Colonic mucosa (tissue), 4 donors: Measurements from ENCODE around the gene TTC17. TPM values are rescaled to one million over a fixed set of nuclear protein-coding genes. Genes with fewer than 3 reads are reported as not detected.

Experiments used
- DNase-seq: peaks from one replicate; pipeline ENCODE4 v3.0.0-alpha.2; 2020
- H3K27ac ChIP-seq: fragments of 200-600 bp; one replicate; pipeline ENCODE4 v1.8.0; 2021
- H3K27me3 ChIP-seq: fragments of 200-600 bp; one replicate; pipeline ENCODE4 v1.8.0; 2021
- H3K36me3 ChIP-seq: fragments of 200-600 bp; one replicate; pipeline ENCODE4 v1.8.0; 2021
- H3K4me1 ChIP-seq: fragments of 200-600 bp; one replicate; pipeline ENCODE4 v1.8.0; 2021; ENCODE audit warnings: mild to moderate bottlenecking
- H3K4me3 ChIP-seq: fragments of 200-600 bp; one replicate; pipeline ENCODE4 v1.8.0; 2021
- H3K9ac ChIP-seq, 2 donors: one replicate each; pipeline ENCODE4 v1.7.0; 2013; ENCODE audit warnings: control low read depth in 2 of 2, low read depth in 2 of 2, low read length in 2 of 2
- H3K9me3 ChIP-seq: fragments of 200-600 bp; one replicate; pipeline ENCODE4 v1.8.0; 2021
- CTCF ChIP-seq: fragments of 200-600 bp; IDR thresholded peaks from one replicate; pipeline ENCODE4 v1.8.0; 2022; ENCODE audit warnings: antibody characterized with exemption, mild to moderate bottlenecking
- intact Hi-C: fragments of 100-400 bp; cut with DNase I; formaldehyde crosslinking; loops from one replicate; pipeline ENCODE4 v1.14.1; 2022
- total RNA-seq, 2 donors: library from RNA; stranded (reverse); fragmentation: NEBNext Ultra II Directional in 1 of 2; extraction: Animal tissue kit (Norgen Biotek cat#: 25700) in 1 of 2; gene quantifications; one replicate each; pipeline ENCODE4 v1.2.1, GENCODE V29; 2021
- donor health status: healthy.
- donor health status: DM: no; HTN: no; CAD: no.
- donor health status: DM: no; HTN: no; CAD: no.

The TTC17 gene
- total RNA-seq, 2 donors from 2014 or later = 48.6 to 56.5 TPM

GRCh38 chr11:43505171-43505570 is 146.5 kb downstream of the TTC17 start:
- Histone ChIP-seq H3K36me3 (no peaks in the 10 kb centered on the region), H3K27me3 (no peaks in the 10 kb centered on the region), H3K9me3 (no peaks in the 10 kb centered on the region), H3K9ac (no peak overlapping the region), H3K4me1 (no peaks in the 10 kb centered on the region), H3K27ac (no peak overlapping the region), H3K4me3 (no peak overlapping the region)
- TF ChIP-seq CTCF = no peak
- intact Hi-C loops = no loop called here
- DNase-seq = no peak

GRCh38 chr11:43507171-43507570 is 148.5 kb downstream of the TTC17 start:
- Histone ChIP-seq H3K36me3 (no peaks in the 10 kb centered on the region), H3K9me3 (no peaks in the 10 kb centered on the region), H3K4me3 (no peak overlapping the region), H3K27ac (no peak overlapping the region), H3K4me1 (no peaks in the 10 kb centered on the region), H3K9ac (no peak overlapping the region), H3K27me3 (no peaks in the 10 kb centered on the region)
- TF ChIP-seq CTCF = no peak
- intact Hi-C loops = no loop called here
- DNase-seq = no peak

GRCh38 chr11:43508511-43508918 is 149.8 kb downstream of the TTC17 start:
- no peak overlapping the region for H3K4me3 ChIP-seq
- no peak for DNase-seq
- no peaks in the 10 kb centered on the region for H3K27me3 ChIP-seq
- H3K27ac ChIP-seq = no peak overlapping the region
- no peak for TF ChIP-seq CTCF
- no peaks in the 10 kb centered on the region for H3K36me3 ChIP-seq
- no peak overlapping the region for H3K9ac ChIP-seq
- H3K9me3 ChIP-seq = no peaks in the 10 kb centered on the region
- H3K4me1 ChIP-seq = no peaks in the 10 kb centered on the region
- intact Hi-C loops = no loop called here

- H3K4me1 ChIP-seq = no peaks in the 10 kb centered on the region
- no peak overlapping the region for H3K4me3 ChIP-seq
- no peaks in the 10 kb centered on the region for H3K36me3 ChIP-seq
- no peak overlapping the region for H3K27ac ChIP-seq
- no peaks in the 10 kb centered on the region for H3K9me3 ChIP-seq
- no peaks in the 10 kb centered on the region for H3K27me3 ChIP-seq
- TF ChIP-seq CTCF = no peak
- intact Hi-C loops = no loop called here
- no peak for DNase-seq
- H3K9ac ChIP-seq = no peak overlapping the region
These were observed 153.2 kb downstream of the TTC17 start for GRCh38 chr11:43511959-43512358.

- DNase-seq = no peak
- Histone ChIP-seq H3K9ac (no peak overlapping the region), H3K36me3 (no peaks in the 10 kb centered on the region), H3K9me3 (no peaks in the 10 kb centered on the region), H3K27ac (no peak overlapping the region), H3K27me3 (no peaks in the 10 kb centered on the region), H3K4me1 (no peaks in the 10 kb centered on the region), H3K4me3 (no peak overlapping the region)
- no peak for TF ChIP-seq CTCF
- intact Hi-C loops = no loop called here
These were observed 156.4 kb downstream of the TTC17 start for GRCh38 chr11:43515090-43515489.
